ENCODE results near the gene ZC3H12A.

GRCh38 chr1:37455516-37455915 is 18.9 kb upstream of the ZC3H12A start:
- TF ChIP-seq CTCF (IDR thresholded peaks at IDR 0.05; ENCODE audit: low read length): no peak
- TF ChIP-seq EZH2 (IDR thresholded peaks at IDR 0.05; ENCODE audit: borderline replicate concordance, low read length): no peak

Data from OCI-LY1 (cell line).